Left forelimb (tissue), 1 donor: Measurements from ENCODE around the gene SYT11.
"Not testable (repeated sequence)": the region's sequence is repeated elsewhere in the genome, so short reads cannot be mapped to it uniquely, and the experiment has no call there.

Experiments
- DNase-seq: peaks from one replicate; pipeline ENCODE4 v3.0.0-alpha.2; 2018; ENCODE audit warnings: low spot score

SYT11 gene

GRCh38 chr1:155859881-155860871 is 809 bp downstream of the SYT11 start:
- peak; percentile 92 for DNase-seq

DNA sequence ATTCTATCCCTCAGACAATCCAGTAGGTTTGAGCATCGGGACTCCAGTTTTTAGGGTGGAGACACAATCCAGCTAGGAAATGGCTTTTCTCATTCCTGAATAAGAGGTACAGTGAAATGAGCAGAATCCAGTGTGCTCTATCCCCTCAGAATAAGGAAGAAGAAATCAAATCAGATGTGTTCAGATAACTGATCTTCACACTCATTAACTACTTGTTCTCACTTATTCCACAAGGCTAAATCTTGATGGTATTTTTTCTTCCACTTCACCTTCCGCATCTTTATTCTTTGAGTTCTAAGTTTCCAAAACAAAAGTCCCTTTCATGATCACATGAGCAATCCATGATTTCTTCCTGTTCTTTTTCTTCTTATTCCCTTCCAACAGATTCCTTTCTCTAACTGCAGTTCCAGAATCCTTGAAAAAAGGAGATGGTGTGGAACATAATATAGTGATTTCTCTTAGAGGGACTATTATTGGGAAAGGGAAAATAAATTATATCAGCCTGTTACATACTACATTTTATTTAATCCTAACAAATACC is 1.7 kb downstream of the SYT11 start:
- DNase-seq, result no peak

- no peak for DNase-seq
Observed at GRCh38 chr1:155861896-155862295, 2.5 kb downstream of the SYT11 start.

DNA sequence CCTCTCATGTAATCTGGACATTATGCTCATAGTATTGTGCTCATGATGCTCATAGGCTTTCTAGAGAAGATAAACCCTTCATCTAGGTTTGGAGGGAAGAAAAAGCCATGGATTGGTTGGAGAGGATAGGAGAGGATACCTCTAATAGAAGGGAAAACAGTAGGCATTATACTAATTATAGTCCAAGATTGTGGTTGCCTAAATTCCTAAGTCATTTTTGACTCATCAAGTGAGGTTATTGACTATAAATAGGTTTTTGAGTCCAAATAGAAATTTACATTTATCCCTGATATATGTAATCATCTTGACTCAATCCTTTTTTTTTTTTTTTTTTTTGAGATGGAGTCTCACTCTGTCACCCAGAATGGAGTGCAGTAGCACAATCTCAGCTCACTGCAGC is 5.0 kb downstream of the SYT11 start:
- DNase-seq, result no peak

- no peak for DNase-seq
Observed at GRCh38 chr1:155867766-155868165, 8.4 kb downstream of the SYT11 start.

GRCh38 chr1:155871390-155871789 is 12.0 kb downstream of the SYT11 start:
- peak; percentile 69 for DNase-seq

- no peak for DNase-seq
Observed at GRCh38 chr1:155872527-155872926, 13.2 kb downstream of the SYT11 start.

GRCh38 chr1:155873860-155874259 is 14.5 kb downstream of the SYT11 start:
- DNase-seq, result no peak

DNA sequence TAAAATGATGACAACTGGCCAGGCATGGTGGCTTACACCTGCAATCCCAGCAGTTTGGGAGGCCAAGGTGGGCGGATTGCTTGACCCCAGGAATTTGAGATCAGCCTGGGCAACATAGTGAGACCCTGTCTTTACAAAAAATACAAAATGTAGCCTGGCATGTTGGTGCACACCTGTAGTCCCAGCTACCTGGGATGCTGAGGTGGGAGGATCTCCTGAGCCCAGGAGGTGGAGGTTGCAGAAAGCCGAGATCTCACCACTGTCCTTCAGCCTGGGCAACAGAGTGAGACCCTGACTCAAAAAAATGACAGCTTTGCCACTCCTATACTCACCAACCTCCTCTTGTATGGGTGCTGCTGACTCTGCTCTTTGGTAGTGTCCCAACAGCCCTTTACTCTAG is 18.6 kb downstream of the SYT11 start:
- no peak for DNase-seq

- DNase-seq, result no peak
Observed at GRCh38 chr1:155880251-155880650, 20.9 kb downstream of the SYT11 start.

DNA sequence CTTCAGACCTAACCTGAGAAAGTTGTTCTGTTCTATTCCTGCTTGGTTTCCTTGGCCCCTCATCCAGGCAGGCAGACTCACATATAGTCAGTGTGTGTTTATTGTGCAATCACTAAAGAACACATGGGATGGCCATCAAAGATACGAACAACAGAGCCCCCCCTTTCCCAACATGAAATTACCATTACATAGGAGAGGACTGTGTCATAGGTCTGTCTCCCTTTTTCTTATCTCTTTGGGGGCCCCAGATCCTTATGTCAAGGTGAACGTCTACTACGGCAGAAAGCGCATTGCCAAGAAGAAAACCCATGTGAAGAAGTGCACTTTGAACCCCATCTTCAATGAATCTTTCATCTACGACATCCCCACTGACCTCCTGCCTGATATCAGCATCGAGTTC is 21.6 kb downstream of the SYT11 start:
- no peak for DNase-seq

DNA sequence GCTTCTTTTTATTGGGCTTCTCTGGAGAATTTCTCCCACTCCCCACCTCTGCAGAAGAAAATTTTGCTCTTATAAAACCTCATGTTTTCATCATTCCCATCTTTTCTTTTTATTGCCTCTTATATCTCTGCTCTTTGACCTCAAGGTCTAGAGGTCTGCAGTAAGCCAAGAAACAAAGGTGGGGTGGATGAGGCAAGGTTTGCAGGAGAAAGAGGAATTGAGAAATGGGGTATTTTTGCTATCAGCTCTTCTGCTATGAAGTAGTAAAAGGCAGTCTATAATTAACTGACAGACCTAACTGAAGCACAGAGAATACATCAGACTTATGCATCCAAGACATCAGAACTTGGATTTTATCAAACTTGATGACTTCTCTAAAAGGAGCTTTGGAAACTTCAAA is 22.9 kb downstream of the SYT11 start:
- no peak for DNase-seq

- DNase-seq, result no peak
Observed at GRCh38 chr1:155882766-155883165, 23.4 kb downstream of the SYT11 start.

GRCh38 chr1:155884031-155884960 is 24.9 kb downstream of the SYT11 start:
- DNase-seq, result no peak

- DNase-seq, result no peak
Observed at GRCh38 chr1:155884982-155885381, 25.6 kb downstream of the SYT11 start.

GRCh38 chr1:155888481-155888880 is 29.1 kb downstream of the SYT11 start:
- DNase-seq, result no peak

GRCh38 chr1:155889566-155889965 is 30.2 kb downstream of the SYT11 start:
- no peak for DNase-seq

DNA sequence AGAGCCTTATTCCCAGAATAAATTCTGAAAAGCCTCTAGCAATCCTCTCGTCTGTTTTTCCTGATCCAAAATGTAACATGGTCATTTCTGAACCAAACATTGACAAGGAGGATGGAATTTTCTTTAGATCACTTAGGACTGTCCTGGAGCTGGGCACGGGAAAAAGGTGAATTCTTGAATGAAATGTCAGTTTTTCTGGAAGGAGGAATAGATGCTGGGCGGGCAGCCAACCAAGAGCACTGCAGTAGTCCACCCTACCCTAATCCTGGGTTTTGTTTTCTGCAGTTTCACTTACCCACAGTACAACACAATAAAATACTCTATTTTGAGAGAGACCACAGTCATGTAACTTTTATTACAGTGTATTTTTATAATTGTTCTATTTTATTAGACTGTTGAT is 30.9 kb downstream of the SYT11 start:
- no peak for DNase-seq

- DNase-seq, result no peak
Observed at GRCh38 chr1:155892796-155893195, 33.4 kb downstream of the SYT11 start.

DNA sequence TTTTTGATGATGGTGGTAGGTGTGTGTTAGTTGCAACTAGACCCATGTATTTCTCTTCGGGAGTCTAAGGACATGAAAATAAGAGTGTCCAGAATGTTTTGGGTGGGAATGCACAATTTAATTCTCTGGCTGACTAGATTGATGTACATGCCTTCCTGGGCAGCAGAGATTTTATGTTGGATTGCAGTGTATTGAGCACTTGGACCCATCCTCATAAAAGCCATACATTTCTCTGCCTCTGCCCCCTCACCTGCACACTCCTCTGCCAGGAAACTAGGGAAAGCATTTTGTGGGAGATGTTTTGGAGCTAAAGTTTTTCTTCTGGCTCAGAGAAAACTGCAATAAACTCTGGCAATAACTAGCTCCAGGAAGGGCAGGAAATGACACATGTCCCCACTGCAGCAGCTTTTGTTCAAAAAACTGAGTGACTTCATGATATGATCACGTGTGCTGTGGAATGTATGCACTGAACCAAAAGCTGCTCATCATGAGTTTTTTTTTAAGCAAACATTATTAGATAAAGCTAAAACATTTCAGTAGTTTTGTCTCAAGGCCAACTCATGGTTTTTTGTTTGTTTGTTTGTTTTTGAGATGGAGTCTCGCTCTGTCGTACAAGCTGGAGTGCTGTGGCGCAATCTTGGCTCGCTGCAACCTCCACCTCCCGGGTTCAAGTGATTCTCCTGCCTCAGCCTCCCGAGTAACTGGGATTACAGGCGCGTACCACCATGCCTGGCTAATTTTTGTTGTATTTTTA is 34.2 kb downstream of the SYT11 start:
- DNase-seq, result no peak

DNA sequence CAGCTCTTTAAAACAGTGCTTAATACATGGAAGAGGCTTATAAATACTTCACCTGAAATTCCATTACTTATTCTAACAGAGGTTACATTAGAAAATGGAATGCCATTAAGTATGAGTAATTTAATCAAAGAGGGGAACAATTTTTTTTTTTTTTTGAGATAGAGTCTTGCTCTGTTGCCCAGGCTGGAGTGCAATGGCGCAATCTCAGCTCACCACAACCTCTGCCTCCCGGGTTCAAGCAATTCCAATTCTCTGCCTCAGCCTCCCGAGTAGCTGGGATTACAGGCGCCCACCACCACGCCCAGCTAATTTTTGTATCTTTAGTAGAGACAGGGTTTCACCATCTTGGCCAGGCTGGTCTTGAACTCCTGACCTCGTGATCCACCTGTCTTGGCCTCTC is 36.2 kb downstream of the SYT11 start:
- DNase-seq, result not testable (repeated sequence)

- DNase-seq, result not testable (repeated sequence)
Observed at GRCh38 chr1:155896476-155896875, 37.1 kb downstream of the SYT11 start.
